CD14-positive monocyte (primary cell): ENCODE measurements around the gene JMJD1C. TPM values are rescaled to one million over a fixed set of nuclear protein-coding genes. Genes with fewer than 3 reads are reported as not detected.

Source experiments
- DNase-seq, 3 donors: peaks; one replicate each; pipeline ENCODE4 v3.0.0-alpha.2; 2011 to 2022
- H2AFZ ChIP-seq: 2 replicates; pipeline ENCODE4 v1.6.0; 2012; ENCODE audit warnings: mild to moderate bottlenecking, low read depth, low read length, inconsistent platforms; ENCODE audit not compliant: insufficient read depth, poor library complexity, severe bottlenecking
- H3K27ac ChIP-seq, 2 donors: 1 replicate in 1 of 2; 2 replicates in 1 of 2; pipeline ENCODE4 v1.5.1; 2012 to 2013; ENCODE audit warnings: low read length in 2 of 2, control low read depth in 1 of 2, inconsistent platforms in 1 of 2, low read depth in 1 of 2, mild to moderate bottlenecking in 1 of 2
- H3K27me3 ChIP-seq, 2 donors: one replicate each; pipeline versions ENCODE4 v1.6.0 to v1.6.1; 2011 to 2013; ENCODE audit warnings: low read length in 2 of 2; ENCODE audit not compliant: control insufficient read depth in 2 of 2, insufficient read depth in 2 of 2
- H3K36me3 ChIP-seq, 2 donors: replicated peaks in 1 of 2; 1 replicate in 1 of 2; 2 replicates in 1 of 2; pipeline versions ENCODE4 v1.5.1 to v1.6.1; 2012 to 2013; ENCODE audit warnings: low read length in 2 of 2, control low read depth in 1 of 2, inconsistent platforms in 1 of 2, mild to moderate bottlenecking in 1 of 2; ENCODE audit not compliant: insufficient read depth in 2 of 2, control insufficient read depth in 1 of 2
- H3K4me1 ChIP-seq, 2 donors: 1 replicate in 1 of 2; 2 replicates in 1 of 2; pipeline versions ENCODE4 v1.5.1 to v1.6.1; 2012 to 2013; ENCODE audit warnings: low read length in 2 of 2, control low read depth in 1 of 2, inconsistent platforms in 1 of 2, mild to moderate bottlenecking in 1 of 2, moderate library complexity in 1 of 2; ENCODE audit not compliant: insufficient read depth in 2 of 2, control insufficient read depth in 1 of 2
- H3K4me2 ChIP-seq: replicated peaks from 2 replicates; pipeline ENCODE3; 2012; ENCODE audit warnings: low read length, moderate library complexity, mild to moderate bottlenecking; ENCODE audit not compliant: poor library complexity, severe bottlenecking; ENCODE audit errors: extremely low read depth
- H3K4me3 ChIP-seq, 3 experiments: fragments of 200-600 bp in 1 of 3; sonication (generic) in 1 of 3; replicated peaks in 1 of 3; 1 replicate in 2 of 3; 2 replicates in 1 of 3; pipeline ENCODE4 v1.5.1; 2011 to 2013; ENCODE audit warnings: low read length in 3 of 3, mild to moderate bottlenecking in 3 of 3, control low read depth in 2 of 3, low read depth in 2 of 3, inconsistent platforms in 1 of 3, moderate library complexity in 1 of 3
- H3K79me2 ChIP-seq: 2 replicates; pipeline ENCODE4 v1.6.0; 2012; ENCODE audit warnings: mild to moderate bottlenecking, control low read depth, inconsistent platforms, low read length, moderate library complexity; ENCODE audit not compliant: insufficient read depth
- H3K9ac ChIP-seq: 2 replicates; pipeline ENCODE4 v1.6.0; 2017; ENCODE audit warnings: low read length, mild to moderate bottlenecking; ENCODE audit not compliant: insufficient read depth, poor library complexity, severe bottlenecking
- H3K9me3 ChIP-seq, 2 donors: replicated peaks in 1 of 2; 1 replicate in 1 of 2; 2 replicates in 1 of 2; pipeline versions ENCODE4 v1.5.1 to v1.6.1; 2012 to 2013; ENCODE audit warnings: low read length in 2 of 2, control low read depth in 1 of 2; ENCODE audit not compliant: control insufficient read depth in 1 of 2, insufficient read depth in 1 of 2
- H4K20me1 ChIP-seq: 2 replicates; pipeline ENCODE4 v1.6.0; 2012; ENCODE audit warnings: mild to moderate bottlenecking, low read length, control low read depth, moderate library complexity; ENCODE audit not compliant: insufficient read depth
- H3K27ac Mint-ChIP-seq, 7 donors: one replicate each; pipeline ENCODE4 v1.8.0; 2020; ENCODE audit warnings: mild to moderate bottlenecking in 7 of 7, mixed read lengths in 7 of 7, moderate library complexity in 6 of 7, inconsistent platforms in 2 of 7
- H3K27me3 Mint-ChIP-seq, 3 donors: one replicate each; pipeline ENCODE4 v1.8.0; 2021 to 2022; ENCODE audit warnings: low read depth in 3 of 3, mild to moderate bottlenecking in 3 of 3, mixed read lengths in 3 of 3, moderate library complexity in 3 of 3, inconsistent platforms in 1 of 3
- H3K36me3 Mint-ChIP-seq, 2 donors: one replicate each; pipeline ENCODE4 v1.8.0; 2020; ENCODE audit warnings: mixed read lengths in 2 of 2, inconsistent platforms in 1 of 2, mild to moderate bottlenecking in 1 of 2
- H3K4me1 Mint-ChIP-seq: one replicate; pipeline ENCODE4 v1.8.0; 2020; ENCODE audit warnings: mild to moderate bottlenecking, mixed read lengths
- H3K4me3 Mint-ChIP-seq, 2 donors: one replicate each; pipeline ENCODE4 v1.8.0; 2020; ENCODE audit warnings: mild to moderate bottlenecking in 2 of 2, mixed read lengths in 2 of 2, moderate library complexity in 1 of 2
- H3K9me3 Mint-ChIP-seq, 7 donors: one replicate each; pipeline ENCODE4 v1.8.0; 2020 to 2022; ENCODE audit warnings: mixed read lengths in 7 of 7, mild to moderate bottlenecking in 6 of 7, moderate library complexity in 6 of 7, inconsistent platforms in 2 of 7
- WGBS: methylation state at CpG from one replicate; pipeline ENCODE4 v1.1.5; 2013; ENCODE audit warnings: missing lambda C conversion rate; ENCODE audit not compliant: insufficient coverage; 5-methylcytosine and 5-hydroxymethylcytosine counted together
- intact Hi-C, 2 donors: fragments of 100-400 bp; cut with micrococcal nuclease; formaldehyde crosslinking; loops; one replicate each; pipeline versions ENCODE4 v1.15.0 to v1.15.1; 2023
- polyA plus RNA-seq, 3 donors: library from polyadenylated mRNA; depleted of rRNA in 1 of 3; unstranded in 2 of 3; stranded (reverse) in 1 of 3; fragments of 300-500 nt in 2 of 3; fragments of >200 nt in 1 of 3; fragmentation: Illumina TruSeq in 2 of 3; gene quantifications; 1 replicate in 2 of 3; 2 replicates in 1 of 3; pipeline ENCODE4 v1.2.3, GENCODE V29; 2012 to 2021
- TF ChIP-seq, protein P1 (sequence below): fragments of 200-600 bp; IDR thresholded peaks from one replicate; pipeline ENCODE4 v1.8.0; 2022; ENCODE audit warnings: antibody characterized with exemption, mild to moderate bottlenecking

The JMJD1C gene
- polyA plus RNA-seq, 3 donors: 27.8 to 84.8 (median 46.5) TPM

DNA sequence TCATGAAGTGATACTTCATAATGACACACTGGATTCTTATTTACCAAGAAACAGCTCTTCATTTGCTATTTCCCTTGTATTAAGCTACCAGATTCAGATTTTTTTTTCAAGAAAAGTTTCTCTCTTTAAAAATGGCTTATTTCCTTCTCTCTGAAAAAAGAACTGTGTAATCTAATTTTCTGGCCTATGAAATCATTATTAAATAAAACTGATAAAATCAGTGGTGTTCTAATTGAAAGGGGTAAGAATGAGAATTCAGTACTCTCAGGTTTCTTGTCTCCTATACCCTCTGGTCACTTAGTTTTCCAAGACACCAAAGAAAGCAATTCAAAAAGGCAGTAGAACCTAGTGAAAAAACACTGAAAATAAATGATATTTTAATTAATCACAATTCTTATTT, 10.3 kb downstream of the JMJD1C start:
- Histone ChIP-seq H3K9me3 (no peaks in the 10 kb centered on the region), H4K20me1 (peaks cover 64% of the 10 kb centered on the region), H3K36me3 (peaks cover 0 to 6% of the 10 kb centered on the region in 2 donors), H3K4me2 (no peak overlapping the region), H2AFZ (no peak overlapping the region), H3K4me3 (no peak overlapping the region), H3K27ac (no peak overlapping the region), H3K4me1 (no peaks in the 10 kb centered on the region), H3K79me2 (peaks cover 37% of the 10 kb centered on the region), H3K9ac (no peak overlapping the region), H3K27me3 (no peaks in the 10 kb centered on the region)
- H3K4me1 Mint-ChIP-seq: peaks cover 6% of the 10 kb centered on the region
- no peak overlapping the region for H3K4me3 Mint-ChIP-seq
- TF ChIP-seq, protein P1, sequence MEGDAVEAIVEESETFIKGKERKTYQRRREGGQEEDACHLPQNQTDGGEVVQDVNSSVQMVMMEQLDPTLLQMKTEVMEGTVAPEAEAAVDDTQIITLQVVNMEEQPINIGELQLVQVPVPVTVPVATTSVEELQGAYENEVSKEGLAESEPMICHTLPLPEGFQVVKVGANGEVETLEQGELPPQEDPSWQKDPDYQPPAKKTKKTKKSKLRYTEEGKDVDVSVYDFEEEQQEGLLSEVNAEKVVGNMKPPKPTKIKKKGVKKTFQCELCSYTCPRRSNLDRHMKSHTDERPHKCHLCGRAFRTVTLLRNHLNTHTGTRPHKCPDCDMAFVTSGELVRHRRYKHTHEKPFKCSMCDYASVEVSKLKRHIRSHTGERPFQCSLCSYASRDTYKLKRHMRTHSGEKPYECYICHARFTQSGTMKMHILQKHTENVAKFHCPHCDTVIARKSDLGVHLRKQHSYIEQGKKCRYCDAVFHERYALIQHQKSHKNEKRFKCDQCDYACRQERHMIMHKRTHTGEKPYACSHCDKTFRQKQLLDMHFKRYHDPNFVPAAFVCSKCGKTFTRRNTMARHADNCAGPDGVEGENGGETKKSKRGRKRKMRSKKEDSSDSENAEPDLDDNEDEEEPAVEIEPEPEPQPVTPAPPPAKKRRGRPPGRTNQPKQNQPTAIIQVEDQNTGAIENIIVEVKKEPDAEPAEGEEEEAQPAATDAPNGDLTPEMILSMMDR: no peak
- intact Hi-C loops: no loop called here
- no peak for DNase-seq
- H3K27ac Mint-ChIP-seq: no peak overlapping the region
- H3K9me3 Mint-ChIP-seq: peaks cover 0 to 7% (median 0%) of the 10 kb centered on the region in 7 donors
- H3K27me3 Mint-ChIP-seq: no peaks in the 10 kb centered on the region
- peaks cover 5 to 12% of the 10 kb centered on the region in 2 donors for H3K36me3 Mint-ChIP-seq

GRCh38 chr10:63454631-63455030, 11.1 kb downstream of the JMJD1C start:
- peak overlapping the region in 3 of 7 donors; percentile 25 to 57 (median 46) for H3K27ac Mint-ChIP-seq
- H3K27me3 Mint-ChIP-seq: peaks cover 0 to 2% (median 0%) of the 10 kb centered on the region in 3 donors
- no peak overlapping the region for H3K4me3 ChIP-seq
- no peak overlapping the region for H2AFZ ChIP-seq
- no peaks in the 10 kb centered on the region for H3K27me3 ChIP-seq
- peaks cover 6% of the 10 kb centered on the region for H3K4me1 Mint-ChIP-seq
- no CpG with 5 or more reads among the region's 2 CpGs for WGBS
- DNase-seq: no peak
- peaks cover 38% of the 10 kb centered on the region for H3K79me2 ChIP-seq
- H3K4me1 ChIP-seq: no peaks in the 10 kb centered on the region
- intact Hi-C loops: no loop called here
- peaks cover 0 to 7% (median 0%) of the 10 kb centered on the region in 7 donors for H3K9me3 Mint-ChIP-seq
- H3K4me2 ChIP-seq: no peak overlapping the region
- no peak overlapping the region for H3K4me3 Mint-ChIP-seq
- no peak overlapping the region for H3K27ac ChIP-seq
- TF ChIP-seq, protein P1: no peak
- H3K9me3 ChIP-seq: no peaks in the 10 kb centered on the region
- H4K20me1 ChIP-seq: peaks cover 65% of the 10 kb centered on the region
- no peak overlapping the region for H3K9ac ChIP-seq
- peaks cover 0 to 6% of the 10 kb centered on the region in 2 donors for H3K36me3 ChIP-seq
- peaks cover 5 to 13% of the 10 kb centered on the region in 2 donors for H3K36me3 Mint-ChIP-seq
